GM11168 (cell line): ENCODE results near the gene NADK.

Experiments
- in situ Hi-C: fragments of 300-500 bp; cut with MboI; formaldehyde crosslinking; loops from one replicate; pipeline ENCODE4 v1.12.0; 2022; ENCODE audit warnings: low sequenced_read_pairs; ENCODE audit not compliant: unreplicated experiment

The NADK gene

DNA sequence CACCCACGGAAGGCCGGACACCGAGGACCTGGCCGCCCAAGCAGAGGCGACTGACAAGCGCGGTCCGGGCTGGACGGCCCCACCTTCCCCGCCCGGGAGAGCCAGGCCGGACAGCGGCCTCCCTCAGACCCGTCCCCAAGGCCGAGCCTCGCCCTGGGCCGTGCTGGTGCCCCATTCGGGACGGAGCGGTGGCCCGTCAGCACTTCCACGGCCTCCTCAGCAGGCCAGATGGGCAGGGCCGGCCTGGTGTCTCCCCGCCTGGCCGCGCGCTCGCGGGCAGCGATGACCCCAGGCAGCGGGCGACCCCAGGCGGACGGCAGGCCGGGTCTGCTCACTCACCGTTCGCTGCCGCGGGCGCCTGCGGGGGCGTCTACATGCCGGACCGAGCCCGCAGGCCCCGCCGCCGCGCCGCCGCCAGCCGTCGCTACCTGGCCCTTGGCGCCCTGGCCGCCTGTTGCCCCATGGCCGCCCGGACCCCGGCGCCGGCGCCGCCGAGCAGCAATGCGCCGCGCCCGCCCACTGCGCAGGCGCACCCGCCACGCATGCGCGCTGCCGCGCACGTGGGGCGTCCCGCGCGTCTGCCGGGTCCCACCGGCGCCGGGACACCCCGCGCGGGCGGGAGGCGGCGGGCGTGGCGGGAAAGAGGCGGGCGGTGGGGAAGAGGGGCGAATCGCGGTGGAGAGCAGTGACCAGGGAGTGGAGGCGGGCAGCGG is at the start of gene NADK:
NADK (minus strand) TSS at position 521 of the 713 bp plus-strand sequence. CDS start 13,064 bp downstream, outside the sequence.
- in situ Hi-C loops = no loop called here

GRCh38 chr1:1827089-1827848 is 49.0 kb upstream of the NADK start:
- in situ Hi-C loops = no loop called here

DNA sequence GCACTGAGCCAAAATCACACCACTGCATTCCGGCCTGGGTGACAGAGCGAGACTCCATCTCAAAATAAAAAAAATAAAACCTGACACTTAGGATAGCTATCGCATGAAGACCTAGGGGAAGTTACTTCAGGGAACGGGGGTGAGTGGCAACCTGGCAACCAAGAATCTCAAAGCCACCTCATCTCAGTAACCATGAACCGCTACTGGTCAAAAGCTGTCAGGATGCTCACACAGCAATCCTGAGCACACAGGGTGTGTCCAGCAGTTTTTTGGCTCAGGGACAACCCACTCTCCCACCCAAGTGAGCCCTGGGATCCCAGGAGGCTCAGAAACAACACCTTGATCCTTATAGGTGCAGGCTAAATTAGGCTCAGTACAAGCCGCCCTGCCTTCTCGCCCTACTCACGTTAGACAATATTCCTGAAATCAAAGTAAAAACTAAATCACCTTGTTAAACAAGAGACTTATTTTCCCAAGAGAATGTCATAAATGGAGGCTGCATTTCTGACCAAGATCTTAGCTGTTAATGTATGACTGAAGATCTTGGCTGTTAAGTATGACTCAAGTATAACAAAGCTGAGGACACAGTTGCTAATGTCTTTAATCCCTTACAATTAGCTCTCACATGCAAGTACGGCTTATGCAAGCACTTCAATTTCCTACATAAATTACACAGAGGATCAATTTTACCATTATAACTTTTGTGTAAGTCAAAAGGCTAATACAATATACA is 48.3 kb upstream of the NADK start:
- in situ Hi-C loops = no loop called here

GRCh38 chr1:1825217-1825616 is 46.9 kb upstream of the NADK start:
- in situ Hi-C loops = no loop called here

DNA sequence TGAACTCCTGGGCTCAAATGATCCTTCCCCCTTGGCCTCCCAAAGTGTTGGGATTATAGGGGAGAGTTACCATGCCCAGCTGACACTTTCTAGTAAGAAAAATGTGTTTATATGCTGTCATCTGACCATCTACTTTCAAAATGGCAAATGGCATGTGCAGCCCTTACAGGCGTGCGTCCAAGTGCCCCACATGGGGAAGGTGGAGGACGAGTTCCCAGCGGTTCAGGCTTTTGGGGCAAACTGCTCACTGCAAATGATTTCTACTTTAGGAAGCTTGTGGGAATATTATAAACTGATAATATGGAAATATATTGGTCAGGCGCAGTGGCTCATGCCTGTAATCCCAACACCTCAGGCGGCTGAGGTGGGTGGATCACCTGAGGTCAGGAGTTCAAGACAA is 41.5 kb upstream of the NADK start:
- in situ Hi-C loops = no loop called here

- in situ Hi-C loops = no loop called here
Measured at GRCh38 chr1:1817221-1817620, 39.0 kb upstream of the NADK start.

DNA sequence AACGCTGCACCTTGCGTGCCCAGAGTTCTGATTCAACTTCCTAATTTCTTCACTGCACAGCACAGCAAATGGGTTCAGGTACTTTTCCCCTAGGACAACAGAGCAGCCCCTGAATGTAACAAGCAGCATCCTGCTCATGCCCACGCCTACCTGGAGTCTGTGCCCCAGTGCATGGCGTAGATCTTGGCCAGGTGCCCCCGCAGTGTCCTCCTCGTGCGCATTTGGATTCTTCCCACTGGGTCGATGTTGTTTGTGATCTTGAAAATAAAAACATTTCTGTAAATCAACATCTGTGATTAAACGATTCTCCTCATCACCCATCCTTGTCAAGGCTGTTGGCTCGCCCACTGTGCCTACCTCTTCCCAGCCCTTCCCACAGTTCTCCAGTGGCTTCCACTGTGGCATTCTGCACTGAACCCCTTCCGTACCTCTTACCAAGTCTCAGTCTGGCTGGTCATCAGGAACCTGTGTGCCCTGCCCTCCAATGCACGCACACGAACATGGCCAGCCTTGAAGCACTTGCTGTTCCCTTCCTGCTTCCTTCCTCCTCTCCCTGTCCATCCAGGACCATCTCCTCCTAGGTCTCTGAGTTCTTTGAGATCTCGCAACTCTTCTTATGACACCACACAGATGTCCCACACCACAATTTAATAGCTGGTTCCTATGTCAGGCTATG is 37.5 kb upstream of the NADK start:
- in situ Hi-C loops = no loop called here

GRCh38 chr1:1809489-1809888 is 31.2 kb upstream of the NADK start:
- in situ Hi-C loops = no loop called here

- in situ Hi-C loops = no loop called here
Measured at GRCh38 chr1:1808206-1808605, 29.9 kb upstream of the NADK start.

GRCh38 chr1:1806890-1807289 is 28.6 kb upstream of the NADK start:
- in situ Hi-C loops = no loop called here

DNA sequence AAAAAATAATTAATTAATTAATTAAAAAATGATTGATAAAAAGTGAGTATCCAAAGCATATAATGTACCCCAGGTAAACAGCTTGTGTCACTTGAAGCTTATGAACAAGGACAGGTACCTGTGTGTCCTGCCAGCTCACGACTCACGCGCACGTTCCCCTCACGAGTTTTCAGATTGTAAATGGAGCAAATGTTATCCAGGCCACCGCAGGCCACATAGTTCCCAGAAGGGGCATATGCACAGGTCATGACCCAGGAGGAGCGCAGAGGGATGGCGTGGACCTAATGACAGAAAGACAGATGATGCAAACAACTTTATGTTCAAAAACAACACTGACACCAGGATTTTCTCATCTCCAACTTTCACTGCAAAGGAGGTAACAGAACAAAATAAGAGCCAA is 26.0 kb upstream of the NADK start:
- in situ Hi-C loops = no loop called here

DNA sequence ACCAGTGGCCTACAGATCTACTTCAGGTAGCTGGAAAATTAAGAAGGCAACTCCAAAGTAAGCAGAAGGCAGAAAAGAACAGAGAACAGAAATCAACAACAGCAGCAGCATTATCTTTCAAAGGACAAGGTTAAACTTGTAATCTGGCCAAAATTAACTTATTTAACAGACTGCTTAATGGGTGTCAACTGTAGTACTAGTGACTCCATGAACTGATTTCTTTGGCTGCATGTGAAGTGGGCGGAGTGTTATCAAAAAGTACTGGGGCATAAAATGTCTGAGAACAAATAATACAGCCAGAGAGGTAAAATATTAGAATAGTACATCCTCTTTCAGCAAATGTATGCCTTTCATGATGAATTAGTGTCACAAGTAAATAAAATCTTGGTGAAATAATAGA is 24.6 kb upstream of the NADK start:
- in situ Hi-C loops = no loop called here

DNA sequence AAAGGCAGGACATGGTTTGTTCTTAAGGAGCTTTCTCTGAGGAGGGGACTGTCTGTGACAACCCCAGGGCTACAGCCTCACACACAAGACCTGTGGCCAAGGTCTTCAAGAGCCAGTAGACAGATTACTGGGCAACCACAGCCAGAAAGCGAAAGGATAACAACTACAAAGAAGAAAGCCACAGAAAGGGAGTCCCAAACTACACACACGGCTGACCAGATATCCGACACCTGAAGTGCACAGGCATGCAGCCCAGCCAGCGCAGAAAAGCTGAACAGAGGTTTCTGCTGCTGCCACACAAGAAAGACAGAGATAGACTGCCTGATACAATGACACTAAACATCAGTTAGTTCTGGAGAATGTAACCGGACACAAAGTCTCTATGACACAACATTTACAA is 21.4 kb upstream of the NADK start:
- in situ Hi-C loops = no loop called here

- in situ Hi-C loops = no loop called here
Measured at GRCh38 chr1:1797731-1798341, 19.6 kb upstream of the NADK start.

- in situ Hi-C loops = no loop called here
Measured at GRCh38 chr1:1796466-1796865, 18.2 kb upstream of the NADK start.

- in situ Hi-C loops = no loop called here
Measured at GRCh38 chr1:1794999-1795398, 16.7 kb upstream of the NADK start.

DNA sequence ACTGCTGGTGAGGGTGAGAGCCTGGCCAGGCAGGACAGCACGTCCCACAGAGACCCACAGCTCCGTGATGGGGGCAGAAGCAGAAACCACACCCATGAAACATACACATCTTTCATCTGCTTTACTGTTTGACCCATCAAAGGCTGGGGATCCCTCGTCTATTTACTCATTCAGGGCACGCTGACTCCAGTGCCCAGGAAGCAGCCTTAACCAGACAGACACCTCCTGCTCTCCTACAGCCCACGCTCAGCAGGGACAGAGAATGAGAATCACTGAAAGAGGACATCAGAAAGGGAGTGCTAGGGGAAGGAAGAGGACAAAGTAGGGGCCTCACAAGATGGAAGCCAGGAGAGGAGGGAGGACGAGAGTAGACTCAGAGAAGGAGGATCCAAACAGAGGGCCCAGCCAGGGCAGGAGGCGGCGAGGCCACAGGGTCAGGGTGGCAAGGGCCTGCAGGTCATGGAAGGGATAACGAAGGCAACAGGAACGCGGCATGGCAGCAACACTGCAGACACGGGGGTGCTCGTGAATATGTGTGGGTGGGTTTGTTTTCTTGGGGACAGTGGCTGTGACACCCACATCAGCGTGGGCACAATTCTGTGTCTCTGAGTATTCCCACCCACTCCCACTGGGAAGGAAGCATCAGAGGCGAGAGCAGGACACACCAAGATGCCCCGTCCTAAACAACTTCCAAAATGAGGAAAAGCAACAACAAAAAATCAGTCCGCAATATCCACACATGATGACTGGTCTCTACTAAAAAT is 15.4 kb upstream of the NADK start:
- in situ Hi-C loops = no loop called here

GRCh38 chr1:1788646-1789431 is 10.6 kb upstream of the NADK start:
- in situ Hi-C loops = no loop called here

- in situ Hi-C loops = no loop called here
Measured at GRCh38 chr1:1788136-1788535, 9.9 kb upstream of the NADK start.
